GM12801 (cell line): ENCODE results near the gene ZNF385D.

Experiments used
- TF ChIP-seq, protein P1 (sequence below): IDR thresholded peaks from one replicate; pipeline ENCODE4 v1.5.1; 2011; ENCODE audit warnings: control low read depth; ENCODE audit not compliant: insufficient read length; ENCODE audit errors: extremely low read depth

The ZNF385D gene

DNA sequence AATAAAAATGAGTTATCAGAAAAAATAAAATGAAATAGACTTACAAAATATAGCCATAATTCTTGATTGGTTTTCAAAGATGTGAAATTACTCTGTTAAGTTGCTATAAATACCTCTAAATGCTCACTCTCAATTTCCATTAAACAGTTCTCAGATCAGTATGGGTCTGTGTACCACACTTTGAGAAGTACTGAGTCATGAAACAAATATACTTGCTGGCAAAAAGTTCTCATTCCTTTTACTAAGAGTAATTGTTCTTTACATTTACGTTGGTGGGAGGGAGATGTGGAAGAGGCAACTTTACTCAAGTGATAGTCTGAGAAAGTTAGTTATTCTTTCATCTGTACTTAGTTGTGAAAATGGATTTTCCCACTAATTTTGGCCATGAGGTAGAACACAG, 96.3 kb downstream of the ZNF385D start:
- TF ChIP-seq, protein P1, sequence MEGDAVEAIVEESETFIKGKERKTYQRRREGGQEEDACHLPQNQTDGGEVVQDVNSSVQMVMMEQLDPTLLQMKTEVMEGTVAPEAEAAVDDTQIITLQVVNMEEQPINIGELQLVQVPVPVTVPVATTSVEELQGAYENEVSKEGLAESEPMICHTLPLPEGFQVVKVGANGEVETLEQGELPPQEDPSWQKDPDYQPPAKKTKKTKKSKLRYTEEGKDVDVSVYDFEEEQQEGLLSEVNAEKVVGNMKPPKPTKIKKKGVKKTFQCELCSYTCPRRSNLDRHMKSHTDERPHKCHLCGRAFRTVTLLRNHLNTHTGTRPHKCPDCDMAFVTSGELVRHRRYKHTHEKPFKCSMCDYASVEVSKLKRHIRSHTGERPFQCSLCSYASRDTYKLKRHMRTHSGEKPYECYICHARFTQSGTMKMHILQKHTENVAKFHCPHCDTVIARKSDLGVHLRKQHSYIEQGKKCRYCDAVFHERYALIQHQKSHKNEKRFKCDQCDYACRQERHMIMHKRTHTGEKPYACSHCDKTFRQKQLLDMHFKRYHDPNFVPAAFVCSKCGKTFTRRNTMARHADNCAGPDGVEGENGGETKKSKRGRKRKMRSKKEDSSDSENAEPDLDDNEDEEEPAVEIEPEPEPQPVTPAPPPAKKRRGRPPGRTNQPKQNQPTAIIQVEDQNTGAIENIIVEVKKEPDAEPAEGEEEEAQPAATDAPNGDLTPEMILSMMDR = no peak

DNA sequence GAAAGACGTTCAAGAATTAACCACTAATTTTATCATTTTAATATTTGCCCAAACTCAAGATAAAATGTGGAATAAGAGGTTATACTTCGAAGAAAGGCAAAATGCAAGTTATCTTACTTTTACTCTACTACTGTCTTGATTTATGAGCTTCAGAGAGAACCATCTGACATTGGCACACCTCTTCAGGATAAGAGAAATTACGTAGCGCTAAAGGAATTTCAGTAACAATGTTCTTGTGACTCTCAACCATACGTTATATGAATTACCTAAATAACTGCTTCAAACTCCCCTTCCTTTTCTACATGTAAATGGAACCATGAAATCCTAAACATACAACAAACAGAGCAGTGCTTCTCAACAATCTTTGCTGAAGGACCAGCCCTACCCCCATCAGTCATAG, 96.8 kb downstream of the ZNF385D start:
- TF ChIP-seq, protein P1 = no peak

DNA sequence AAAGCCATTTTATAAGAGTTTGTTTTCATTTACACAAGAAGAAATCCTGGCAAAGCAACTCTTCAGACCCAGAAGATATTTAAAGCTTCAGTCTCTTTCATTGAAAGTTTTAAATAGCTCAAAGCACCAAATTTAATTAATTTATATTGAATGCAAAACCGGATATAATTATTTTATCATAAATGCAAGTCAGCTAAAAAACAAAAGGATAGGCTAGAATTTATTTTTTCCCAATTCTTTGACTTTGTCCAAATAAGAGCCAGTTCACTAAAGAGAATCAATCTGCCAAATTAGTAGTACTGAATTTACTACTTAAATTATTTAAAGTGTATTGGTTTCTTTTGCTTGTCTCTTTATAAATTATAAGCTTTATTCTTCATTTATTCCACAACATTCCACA, 101.5 kb downstream of the ZNF385D start:
- TF ChIP-seq, protein P1 = no peak

DNA sequence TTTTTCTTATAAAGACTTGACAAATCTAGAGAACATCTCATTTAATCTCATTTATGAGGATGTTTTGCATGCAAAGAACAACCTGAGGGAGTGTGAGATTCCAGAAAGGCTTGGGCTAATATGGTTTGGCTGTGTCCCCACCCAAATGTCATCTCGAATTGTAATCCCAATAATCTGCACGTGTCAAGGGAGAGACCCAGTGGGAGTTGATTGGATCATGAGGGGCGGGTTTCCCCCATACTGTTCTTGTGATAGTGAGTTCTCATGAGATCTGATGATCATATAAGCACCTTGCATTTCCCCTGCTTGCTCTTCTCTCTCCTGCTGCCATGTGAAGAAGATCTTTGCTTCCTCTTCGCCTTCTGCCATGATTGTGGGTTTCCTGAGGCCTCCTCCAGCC, 103.0 kb downstream of the ZNF385D start:
- TF ChIP-seq, protein P1 = no peak

DNA sequence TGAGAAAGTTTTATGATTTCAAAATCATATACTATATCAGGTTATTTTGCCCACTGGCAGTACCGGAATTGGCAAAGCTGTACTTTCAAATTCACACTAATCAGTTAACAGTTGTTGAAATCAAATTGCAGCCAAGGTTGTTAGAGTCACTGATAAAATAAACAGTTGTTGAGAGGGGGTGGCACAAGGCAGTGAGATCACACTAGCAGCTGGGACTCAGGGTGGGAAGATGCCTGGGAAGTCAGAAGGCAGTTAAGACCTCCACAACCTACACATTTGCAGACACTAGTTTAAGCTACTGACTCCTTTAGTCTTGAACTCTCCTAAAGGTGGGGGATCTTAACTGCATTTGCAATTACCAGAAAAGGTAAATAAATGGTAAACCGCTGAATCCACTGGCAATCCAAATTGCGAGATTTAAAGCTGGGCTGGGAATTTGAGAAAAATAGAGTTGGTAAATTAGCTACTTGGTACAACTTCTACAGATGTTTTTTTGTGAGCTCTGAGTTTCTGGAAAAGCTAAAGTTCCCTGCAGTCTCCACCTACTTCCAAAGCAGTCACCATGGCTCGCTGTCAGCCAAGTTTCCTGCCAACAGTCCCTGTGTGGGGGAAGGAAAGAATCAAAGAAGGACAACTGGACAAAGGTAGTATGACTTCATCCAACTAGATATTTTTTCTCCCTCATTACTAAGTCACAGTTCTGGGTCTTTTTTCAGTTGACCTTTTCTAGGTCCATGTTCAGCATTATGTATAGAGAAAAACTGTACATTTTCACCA, 105.7 kb downstream of the ZNF385D start:
- TF ChIP-seq, protein P1 = no peak

DNA sequence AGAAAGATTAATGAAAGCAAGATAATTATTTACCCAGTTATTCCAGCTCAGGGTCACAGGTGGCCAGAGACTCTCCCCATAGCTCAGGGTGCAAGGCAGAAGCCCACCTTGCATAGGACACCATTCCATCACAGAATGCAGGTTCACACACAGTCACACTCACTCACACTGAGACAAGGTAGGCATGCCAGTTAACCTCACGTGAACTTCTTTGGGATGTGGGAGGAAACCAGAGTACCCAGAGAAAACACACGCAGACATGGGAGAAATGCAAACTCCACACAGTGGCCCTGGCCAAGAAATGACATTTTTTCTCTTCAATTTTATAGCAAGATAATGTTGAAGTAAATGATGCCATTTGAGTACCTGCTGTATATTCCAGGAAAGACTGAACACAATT, 106.7 kb downstream of the ZNF385D start:
- TF ChIP-seq, protein P1 = no peak

DNA sequence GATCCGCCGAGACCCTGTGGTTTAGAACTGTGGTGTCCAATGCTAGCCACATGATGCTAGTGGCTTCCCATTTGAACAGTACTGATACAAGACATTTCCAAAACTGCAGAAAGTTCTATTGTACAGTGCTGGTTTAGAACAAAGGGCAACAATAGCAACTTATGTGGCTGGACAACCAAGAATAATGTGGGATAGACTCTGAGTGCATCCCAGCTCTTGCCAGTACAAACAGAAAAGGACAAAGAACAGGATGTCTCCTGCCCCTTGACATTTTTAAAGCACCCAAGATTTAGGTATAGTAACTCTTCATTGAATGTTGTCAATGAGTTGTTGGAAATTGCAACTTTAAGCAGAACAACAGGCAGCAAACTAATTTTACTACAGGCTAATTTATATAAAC, 107.3 kb downstream of the ZNF385D start:
- TF ChIP-seq, protein P1 = no peak

DNA sequence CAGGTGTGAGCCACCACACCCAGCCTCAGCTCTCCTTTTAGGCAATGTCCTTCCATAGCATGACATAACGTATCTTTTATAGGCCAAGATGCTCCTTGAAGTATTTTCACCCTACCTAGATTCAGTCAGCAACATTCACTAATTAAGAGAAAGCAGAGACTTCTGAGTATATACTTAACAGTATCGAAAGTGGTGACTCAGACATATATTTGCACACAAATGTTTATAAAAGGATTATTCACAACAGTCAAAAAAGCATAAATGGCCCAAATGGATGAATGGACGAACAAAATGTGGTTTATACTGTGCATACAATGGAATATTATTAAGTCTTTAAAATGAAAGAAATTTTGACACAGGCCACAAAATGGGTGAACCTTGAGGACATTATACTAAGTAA, 108.6 kb downstream of the ZNF385D start:
- TF ChIP-seq, protein P1 = no peak
